Measurements from ENCODE around the gene UGGT1. TPM values are rescaled to one million over a fixed set of nuclear protein-coding genes. Genes with fewer than 3 reads are reported as not detected.

Gene UGGT1
- 10 to 100 TPM; 23.2 to 44.3 (median 38.8) TPM for polyA plus RNA-seq (ENCODE audit: insufficient read length in 4 of 4)

DNA sequence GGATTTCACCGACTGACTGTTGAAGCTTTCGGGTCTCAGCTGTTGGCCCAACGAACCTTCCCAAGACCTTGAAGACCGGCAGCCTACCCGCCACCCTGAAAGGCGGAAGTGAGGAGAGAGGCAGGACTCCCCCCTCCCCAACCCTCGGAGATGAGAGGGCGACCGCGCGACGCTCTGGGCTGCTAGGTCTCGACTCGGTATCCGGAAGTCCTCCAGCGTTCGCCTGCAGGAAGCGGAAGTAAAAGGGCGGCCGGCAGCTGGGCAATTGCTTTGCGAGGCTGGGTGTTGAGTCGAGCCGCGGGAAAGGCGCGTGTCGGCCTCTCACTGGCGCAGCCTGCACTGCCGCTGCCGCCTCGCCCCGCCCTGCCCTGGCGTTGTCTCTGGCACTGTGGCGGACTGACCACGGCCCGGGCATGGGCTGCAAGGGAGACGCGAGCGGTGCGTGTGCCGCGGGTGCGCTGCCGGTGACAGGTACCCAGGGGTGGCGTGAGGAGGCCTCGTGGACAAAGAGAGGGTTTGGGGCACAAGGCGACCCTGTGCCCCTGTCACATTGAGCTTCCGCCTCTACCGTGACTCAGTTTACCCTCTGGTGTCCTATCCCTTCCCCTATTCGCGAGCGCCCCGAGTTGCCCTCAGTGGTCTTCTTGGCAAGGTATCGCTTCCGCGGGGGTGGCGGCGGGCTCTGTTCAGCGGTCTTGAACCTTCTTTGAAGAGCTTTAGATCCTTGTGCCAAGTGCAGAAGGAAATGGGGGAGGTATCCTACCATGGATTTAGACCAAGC, at the start of gene UGGT1:
UGGT1 (plus strand) TSS at position 256 of the 781 bp plus-strand sequence; CDS start at position 414, 158 bp downstream.
- DNase-seq (ENCODE audit: low read depth in 4 of 4, low spot score in 3 of 4): peak; percentile 92 to 93 (median 92)

DNA sequence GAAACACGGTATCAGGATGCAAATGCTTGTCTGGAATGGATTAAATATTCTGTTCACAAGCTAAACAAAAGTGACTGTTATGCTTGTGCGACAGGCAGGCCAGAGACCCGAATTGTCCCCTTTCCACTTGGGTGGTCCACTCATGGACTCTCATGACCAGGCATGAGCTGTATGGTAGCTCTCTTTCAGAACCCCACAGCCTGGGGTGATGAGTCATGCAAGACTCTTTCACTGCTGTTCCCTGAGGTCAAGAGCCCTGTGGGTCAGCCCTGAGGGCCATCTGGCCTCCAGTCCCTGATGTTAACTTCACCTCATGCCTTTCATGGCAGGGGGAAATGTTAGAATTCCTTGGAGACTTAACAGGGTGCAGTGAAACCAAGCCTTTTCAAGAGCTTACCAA, 49.4 kb upstream of the UGGT1 start:
- no peak for DNase-seq (ENCODE audit: low read depth in 4 of 4, low spot score in 3 of 4)

DNA sequence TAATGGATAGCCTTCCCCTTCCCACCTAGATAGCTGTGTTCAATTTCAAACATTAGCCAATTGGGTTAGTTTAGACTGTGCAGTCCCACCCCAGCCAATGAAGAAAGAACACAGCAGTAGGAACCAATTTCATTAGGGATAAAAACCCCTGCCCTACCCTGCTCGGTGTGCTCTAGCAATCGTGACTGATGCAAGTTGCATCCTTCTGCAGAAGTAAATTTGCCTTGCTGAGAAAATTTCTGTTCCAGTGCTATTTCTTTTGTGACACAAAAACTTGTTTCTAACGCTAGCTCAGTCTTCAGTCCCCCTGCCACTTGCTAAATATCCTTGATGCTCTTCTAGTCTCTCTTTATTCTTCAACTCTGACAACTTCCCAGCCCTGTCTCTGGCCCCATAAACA, 48.0 kb upstream of the UGGT1 start:
- DNase-seq (ENCODE audit: low read depth in 4 of 4, low spot score in 3 of 4): no peak

DNA sequence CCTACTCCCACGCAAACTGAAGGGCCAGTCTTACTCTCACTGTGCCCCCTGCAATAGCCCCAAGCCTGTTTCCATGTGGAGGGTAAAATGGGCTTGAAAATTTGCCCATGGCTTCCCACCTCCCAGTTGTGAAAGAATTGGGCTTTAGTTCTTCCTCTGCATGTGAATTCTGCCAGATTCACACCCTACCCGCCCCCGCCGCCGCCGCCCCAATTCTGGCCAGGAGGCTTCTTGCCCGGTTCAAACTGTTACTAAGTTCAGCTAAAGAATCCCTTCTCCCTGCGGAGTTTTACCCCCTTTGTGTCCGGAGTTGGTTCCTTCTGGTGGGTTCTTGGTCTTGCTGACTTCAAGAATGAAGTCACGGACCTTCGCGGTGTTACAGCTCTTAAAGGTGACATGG, 37.7 kb upstream of the UGGT1 start:
- no peak for DNase-seq (ENCODE audit: low read depth in 4 of 4, low spot score in 3 of 4)

GRCh38 chr2:128054104-128054885, 36.7 kb upstream of the UGGT1 start:
- DNase-seq (ENCODE audit: low read depth in 4 of 4, low spot score in 3 of 4): no peak

GRCh38 chr2:128057334-128057733, 33.7 kb upstream of the UGGT1 start:
- no peak for DNase-seq (ENCODE audit: low read depth in 4 of 4, low spot score in 3 of 4)

- no peak for DNase-seq (ENCODE audit: low read depth in 4 of 4, low spot score in 3 of 4)
Observed at GRCh38 chr2:128058114-128058513, 32.9 kb upstream of the UGGT1 start.

- DNase-seq (ENCODE audit: low read depth in 4 of 4, low spot score in 3 of 4): no peak
Observed at GRCh38 chr2:128062571-128062970, 28.4 kb upstream of the UGGT1 start.

GRCh38 chr2:128064353-128064752, 26.6 kb upstream of the UGGT1 start:
- no peak for DNase-seq (ENCODE audit: low read depth in 4 of 4, low spot score in 3 of 4)

DNA sequence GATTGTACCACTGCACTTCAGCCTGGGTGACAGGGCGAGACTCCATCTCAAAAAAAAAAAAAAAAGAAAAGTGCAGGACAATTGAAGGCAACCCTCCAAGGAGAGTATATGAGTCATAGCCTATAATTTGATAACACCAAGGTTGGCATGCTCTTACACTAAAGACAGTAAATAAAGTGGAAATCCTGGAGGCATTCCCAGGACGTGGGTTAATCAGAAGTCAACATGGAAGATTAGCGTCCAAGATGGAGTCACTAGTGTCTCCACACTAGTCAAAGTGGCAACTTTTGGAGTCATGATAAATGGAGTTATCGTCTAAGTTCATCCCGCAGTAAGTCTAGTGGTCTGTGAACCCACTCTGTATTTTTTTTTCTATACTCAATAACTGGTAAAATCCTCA, 21.2 kb upstream of the UGGT1 start:
- DNase-seq (ENCODE audit: low read depth in 4 of 4, low spot score in 3 of 4): no peak

DNA sequence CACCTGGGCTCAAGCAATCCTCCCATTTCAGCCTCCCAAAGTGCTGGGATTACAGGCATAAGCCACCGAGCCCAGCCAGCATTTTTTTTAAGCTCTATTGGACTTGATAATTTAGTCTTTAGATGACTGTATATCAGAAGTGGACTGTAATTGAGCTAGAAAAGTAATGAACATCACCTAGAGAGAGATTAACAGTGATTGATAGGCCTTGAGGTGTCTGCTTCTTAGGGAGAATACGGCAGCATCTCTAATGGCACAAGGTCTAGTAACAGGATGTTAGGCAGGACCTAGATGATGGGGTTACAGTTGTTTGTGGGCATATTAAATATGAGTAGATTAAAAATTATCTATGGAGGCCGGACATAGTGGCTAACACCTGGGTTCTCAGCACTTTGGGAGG, 17.7 kb upstream of the UGGT1 start:
- no peak for DNase-seq (ENCODE audit: low read depth in 4 of 4, low spot score in 3 of 4)

- no peak for DNase-seq (ENCODE audit: low read depth in 4 of 4, low spot score in 3 of 4)
Observed at GRCh38 chr2:128076461-128077106, 14.4 kb upstream of the UGGT1 start.

GRCh38 chr2:128084757-128085156, 6.2 kb upstream of the UGGT1 start:
- DNase-seq (ENCODE audit: low read depth in 4 of 4, low spot score in 3 of 4): no peak

DNA sequence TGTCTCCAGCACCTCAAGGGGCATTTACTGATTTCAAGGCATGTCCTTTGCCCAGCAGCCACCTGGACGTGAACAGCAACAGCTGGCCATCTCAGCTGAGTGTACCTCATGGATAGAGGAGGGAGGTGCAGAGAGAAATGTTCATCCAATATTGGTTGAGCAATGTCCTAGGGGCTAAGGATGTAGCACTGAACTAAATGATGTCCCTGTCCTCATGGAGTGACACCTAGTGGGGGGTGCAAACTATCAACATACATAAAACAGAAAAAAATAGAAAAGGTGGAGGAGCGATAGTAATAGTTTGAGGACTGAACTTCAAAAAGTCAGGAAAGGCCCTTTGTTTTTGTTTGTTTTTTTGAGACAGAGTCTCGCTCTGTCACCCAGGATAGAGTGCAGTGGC, 4.8 kb upstream of the UGGT1 start:
- no peak for DNase-seq (ENCODE audit: low read depth in 4 of 4, low spot score in 3 of 4)

- no peak for DNase-seq (ENCODE audit: low read depth in 4 of 4, low spot score in 3 of 4)
Observed at GRCh38 chr2:128090575-128090944, 440 bp upstream of the UGGT1 start.

GRCh38 chr2:128091726-128092080, 703 bp downstream of the UGGT1 start:
- DNase-seq (ENCODE audit: low read depth in 4 of 4, low spot score in 3 of 4): no peak

- DNase-seq (ENCODE audit: low read depth in 4 of 4, low spot score in 3 of 4): no peak
Observed at GRCh38 chr2:128092656-128093055, 1.7 kb downstream of the UGGT1 start.

GRCh38 chr2:128093762-128094161, 2.8 kb downstream of the UGGT1 start:
- no peak for DNase-seq (ENCODE audit: low read depth in 4 of 4, low spot score in 3 of 4)

- DNase-seq (ENCODE audit: low read depth in 4 of 4, low spot score in 3 of 4): no peak
Observed at GRCh38 chr2:128095201-128095600, 4.2 kb downstream of the UGGT1 start.

- DNase-seq (ENCODE audit: low read depth in 4 of 4, low spot score in 3 of 4): no peak
Observed at GRCh38 chr2:128103407-128103806, 12.4 kb downstream of the UGGT1 start.

GRCh38 chr2:128105072-128105471, 14.1 kb downstream of the UGGT1 start:
- DNase-seq (ENCODE audit: low read depth in 4 of 4, low spot score in 3 of 4): no peak

- DNase-seq (ENCODE audit: low read depth in 4 of 4, low spot score in 3 of 4): no peak
Observed at GRCh38 chr2:128108166-128108565, 17.2 kb downstream of the UGGT1 start.

All from left renal pelvis (tissue), 4 donors.